Spleen (tissue), 7 donors: ENCODE measurements around the gene TPX2.

ENCODE experiments used
- POLR2A ChIP-seq, 3 donors: fragments of 450-650 bp; IDR thresholded peaks; one replicate each; pipeline ENCODE4 v1.5.1; 2017; ENCODE audit warnings: antibody characterized with exemption in 3 of 3, mild to moderate bottlenecking in 1 of 3
- TF ChIP-seq, protein P1 (sequence below), 11 experiments: fragments of 200-600 bp in 7 of 11; fragments of 450-650 bp in 4 of 11; sonication (generic) in 4 of 11; IDR thresholded peaks in 8 of 11; conservative IDR thresholded peaks in 3 of 11; 1 replicate in 7 of 11; 2 replicates in 4 of 11; pipeline versions ENCODE4 v1.4.0 to v1.8.0; 2016 to 2021; ENCODE audit warnings: antibody characterized with exemption in 11 of 11, inconsistent platforms in 4 of 11, mild to moderate bottlenecking in 1 of 11
- donor health status: DM: no; HTN: no; CAD: no; lungs with moderate emphysema.
- donor health status: DM: no; HTN: no; CAD: no.
- donor health status: DM: no; HTN: no; CAD: no.

DNA sequence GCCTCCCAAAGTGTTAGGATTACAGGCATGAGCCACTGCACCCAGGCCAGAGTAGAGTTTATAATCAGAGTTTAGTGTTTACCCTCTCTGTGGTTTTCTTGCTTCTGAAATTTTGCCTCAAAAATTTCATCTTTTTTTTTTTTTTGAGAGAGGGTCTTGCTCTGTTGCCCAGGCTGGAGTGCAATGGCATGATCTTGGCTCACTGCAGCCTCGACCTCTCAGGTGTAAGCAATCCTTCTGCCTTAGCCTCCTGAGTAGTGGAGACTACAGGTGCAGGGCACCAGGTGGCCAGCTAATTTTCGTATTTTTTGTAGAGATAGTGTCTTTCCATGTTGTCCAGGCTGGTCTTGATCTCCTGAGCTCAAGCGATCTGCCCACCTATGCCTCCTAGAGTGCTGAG, 28.7 kb downstream of the TPX2 start:
- TF ChIP-seq, protein P1, sequence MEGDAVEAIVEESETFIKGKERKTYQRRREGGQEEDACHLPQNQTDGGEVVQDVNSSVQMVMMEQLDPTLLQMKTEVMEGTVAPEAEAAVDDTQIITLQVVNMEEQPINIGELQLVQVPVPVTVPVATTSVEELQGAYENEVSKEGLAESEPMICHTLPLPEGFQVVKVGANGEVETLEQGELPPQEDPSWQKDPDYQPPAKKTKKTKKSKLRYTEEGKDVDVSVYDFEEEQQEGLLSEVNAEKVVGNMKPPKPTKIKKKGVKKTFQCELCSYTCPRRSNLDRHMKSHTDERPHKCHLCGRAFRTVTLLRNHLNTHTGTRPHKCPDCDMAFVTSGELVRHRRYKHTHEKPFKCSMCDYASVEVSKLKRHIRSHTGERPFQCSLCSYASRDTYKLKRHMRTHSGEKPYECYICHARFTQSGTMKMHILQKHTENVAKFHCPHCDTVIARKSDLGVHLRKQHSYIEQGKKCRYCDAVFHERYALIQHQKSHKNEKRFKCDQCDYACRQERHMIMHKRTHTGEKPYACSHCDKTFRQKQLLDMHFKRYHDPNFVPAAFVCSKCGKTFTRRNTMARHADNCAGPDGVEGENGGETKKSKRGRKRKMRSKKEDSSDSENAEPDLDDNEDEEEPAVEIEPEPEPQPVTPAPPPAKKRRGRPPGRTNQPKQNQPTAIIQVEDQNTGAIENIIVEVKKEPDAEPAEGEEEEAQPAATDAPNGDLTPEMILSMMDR (IDR thresholded peaks at IDR 0.05 in 8 of 11, conservative IDR thresholded peaks at IDR 0.05 in 3 of 11), result no peak
- no peak for TF ChIP-seq POLR2A (IDR thresholded peaks at IDR 0.05)
